Upper lobe of left lung (tissue), 4 donors: ENCODE measurements around the gene CPSF4L.

Experiments used
- CTCF ChIP-seq, 6 experiments: fragments of 450-650 bp in 4 of 6; fragments of 200-600 bp in 2 of 6; sonication (generic) in 2 of 6; IDR thresholded peaks; one replicate each; pipeline ENCODE4 v1.5.1; 2016 to 2019; ENCODE audit warnings: antibody characterized with exemption in 6 of 6
- EP300 ChIP-seq, 4 donors: sonication (generic); formaldehyde crosslinking; IDR thresholded peaks; one replicate each; pipeline ENCODE4 v1.5.1; 2017; ENCODE audit warnings: antibody characterized with exemption in 4 of 4, control low read depth in 2 of 4
- POLR2A ChIP-seq, 4 donors: fragments of 450-650 bp; IDR thresholded peaks; one replicate each; pipeline ENCODE4 v1.5.1; 2016 to 2017; ENCODE audit warnings: antibody characterized with exemption in 4 of 4, mild to moderate bottlenecking in 2 of 4
- POLR2AphosphoS5 ChIP-seq, 2 donors: sonication (generic); formaldehyde crosslinking; IDR thresholded peaks; one replicate each; pipeline ENCODE4 v1.5.1; 2017; ENCODE audit warnings: antibody characterized with exemption in 2 of 2

DNA sequence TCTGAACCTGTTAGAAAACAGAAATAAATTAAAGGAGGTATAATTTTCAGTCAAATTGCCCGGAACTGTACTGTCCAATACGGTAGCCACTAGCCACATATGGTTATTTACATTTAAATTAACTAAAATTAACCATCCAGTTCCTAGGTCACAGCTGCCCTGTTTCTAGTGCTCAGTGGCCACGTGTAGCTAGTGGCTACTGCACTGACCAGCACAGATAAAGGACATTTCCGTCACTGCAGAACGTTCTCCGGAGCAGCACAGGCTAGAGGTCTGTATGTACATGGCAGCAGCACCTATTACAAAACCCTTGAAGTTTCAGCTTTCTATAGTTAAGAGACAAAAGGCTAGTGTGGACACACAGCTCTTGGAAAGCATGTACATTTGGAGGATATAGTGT lies 33.7 kb downstream of the CPSF4L start:
- TF ChIP-seq CTCF (IDR thresholded peaks at IDR 0.05) (no peak), POLR2A (IDR thresholded peaks at IDR 0.05) (no peak), POLR2AphosphoS5 (IDR thresholded peaks at IDR 0.05) (no peak), EP300 (IDR thresholded peaks at IDR 0.05) (no peak)
